K562 (cell line): ENCODE results near the gene BANK1. TPM values are rescaled to one million over a fixed set of nuclear protein-coding genes. Genes with fewer than 3 reads are reported as not detected.

Experiments used
- ATAC-seq: fragments of 200-7000 bp; cut with Tn5 transposase; 3 replicates; pipeline ENCODE4 v1.9.1; 2020; ENCODE audit warnings: moderate library complexity
- Bru-seq: library from RNA; stranded (reverse); fragments of 400-500 nt; gene quantifications from one replicate; lab custom pipeline; 2021; lab: Mats Ljungman, UMichigan
- BruChase-seq, 2 experiments: library from RNA; stranded (reverse); fragments of 400-500 nt; gene quantifications; one replicate each; lab custom pipeline; 2021; lab: Mats Ljungman, UMichigan
- BruUV-seq: library from RNA; stranded (reverse); fragments of 400-500 nt; replicated peaks from 2 replicates; lab custom pipeline; 2021; lab: Mats Ljungman, UMichigan
- CTCF ChIA-PET: fragments of 300-600 bp; formaldehyde crosslinking; extraction: SDS; loops from one replicate; lab custom pipeline; 2021; ENCODE audit warnings: low intra/inter-chr PET ratio; lab: Yijun Ruan, JAX
- POLR2A ChIA-PET: fragments of 300-600, 350-650 bp; sonication (Branson Sonifier 250); formaldehyde crosslinking; extraction: SDS; loops from one replicate; lab custom pipeline; 2021; ENCODE audit warnings: antibody characterized with exemption, inconsistent platforms; lab: Yijun Ruan, JAX
- DNase-seq, 4 experiments: peaks; one replicate each; pipeline versions ENCODE4 v3.0.0 to v3.0.0-alpha.2; 2011 to 2018; ENCODE audit warnings: low spot score in 3 of 4, mixed read lengths in 3 of 4; ENCODE audit errors: extremely low read depth in 1 of 4
- FAIRE-seq: peaks from 2 replicates; lab custom pipeline; 2011; peaks lifted over from hg19 to GRCh38; lab: Jason Lieb, UNC
- H2AFZ ChIP-seq: 2 replicates; pipeline ENCODE4 v1.6.0; 2011; ENCODE audit warnings: low read depth, low read length, control low read depth, inconsistent platforms
- H3K27ac ChIP-seq: fragments of 200-600 bp; 3 replicates; pipeline ENCODE4 v1.8.0; 2011; ENCODE audit warnings: low read depth, mild to moderate bottlenecking, control low read depth, inconsistent platforms, low read length, moderate library complexity, mixed read lengths; ENCODE audit errors: extremely low read depth
- H3K27me3 ChIP-seq, 2 experiments: fragments of 300-600 bp in 1 of 2; 2 replicates in 1 of 2; 3 replicates in 1 of 2; pipeline versions ENCODE4 v1.6.0 to v1.8.0; 2011; ENCODE audit warnings: inconsistent platforms in 2 of 2, low read length in 2 of 2, mild to moderate bottlenecking in 1 of 2, mixed read lengths in 1 of 2, moderate library complexity in 1 of 2; ENCODE audit not compliant: control insufficient read depth in 2 of 2, insufficient read depth in 2 of 2
- H3K36me3 ChIP-seq: fragments of 300-600 bp; 3 replicates; pipeline ENCODE4 v1.8.0; 2011; ENCODE audit warnings: mild to moderate bottlenecking, low read length, inconsistent platforms; ENCODE audit not compliant: control insufficient read depth, insufficient read depth
- H3K4me1 ChIP-seq, 2 experiments: fragments of 200-600 bp in 1 of 2; replicated peaks in 1 of 2; 2 replicates in 1 of 2; 3 replicates in 1 of 2; pipeline versions ENCODE4 v1.5.1 to v1.8.0; 2011; ENCODE audit warnings: inconsistent platforms in 2 of 2, low read length in 2 of 2, mild to moderate bottlenecking in 1 of 2, mixed read lengths in 1 of 2, moderate library complexity in 1 of 2; ENCODE audit not compliant: control insufficient read depth in 2 of 2, insufficient read depth in 2 of 2
- H3K4me2 ChIP-seq: 2 replicates; pipeline ENCODE4 v1.6.1; 2011; ENCODE audit warnings: low read length, control low read depth, inconsistent platforms, mixed read lengths; ENCODE audit not compliant: insufficient read depth
- H3K4me3 ChIP-seq: fragments of 200-600 bp; sonication (generic), shearing (Covaris generic); 2 replicates; pipeline ENCODE4 v1.5.1; 2016; ENCODE audit warnings: control low read depth, inconsistent platforms
- H3K79me2 ChIP-seq: fragments of 200-600 bp; 3 replicates; pipeline ENCODE4 v1.8.0; 2011; ENCODE audit warnings: low read length, inconsistent platforms; ENCODE audit not compliant: control insufficient read depth, insufficient read depth
- H3K9ac ChIP-seq, 2 experiments: 2 replicates each; pipeline versions ENCODE4 v1.6.0 to v1.6.1; 2011; ENCODE audit warnings: low read depth in 2 of 2, low read length in 2 of 2, control low read depth in 1 of 2, inconsistent platforms in 1 of 2, mild to moderate bottlenecking in 1 of 2, mixed read lengths in 1 of 2; ENCODE audit not compliant: insufficient read depth in 1 of 2
- H3K9me1 ChIP-seq: one replicate; pipeline ENCODE4 v1.6.0; 2011; ENCODE audit warnings: inconsistent platforms, mild to moderate bottlenecking, low read length, moderate library complexity; ENCODE audit not compliant: control insufficient read depth, insufficient read depth
- H3K9me3 ChIP-seq: replicated peaks from 2 replicates; pipeline ENCODE4 v1.5.1; 2011; ENCODE audit warnings: low read depth, low read length, inconsistent platforms; ENCODE audit not compliant: control insufficient read depth, insufficient read depth
- H4K20me1 ChIP-seq: replicated peaks from 2 replicates; pipeline ENCODE4 v1.6.1; 2011; ENCODE audit warnings: low read length, inconsistent platforms, mixed read lengths; ENCODE audit not compliant: control insufficient read depth, insufficient read depth
- MAZ ChIP-seq, 2 experiments: fragments of 450-650 bp in 1 of 2; sonication (generic) in 1 of 2; formaldehyde crosslinking; IDR thresholded peaks in 1 of 2; conservative IDR thresholded peaks in 1 of 2; 2 replicates each; pipeline versions ENCODE4 v1.4.0 to v1.5.0; 2020; ENCODE audit warnings: mild to moderate bottlenecking in 1 of 2, missing genetic modification reagents in 1 of 2
- ZNF699 ChIP-seq: fragments of 250-450 bp; sonication (Bioruptor Pico); IDR thresholded peaks from 2 replicates; pipeline ENCODE4 v1.8.0; 2021; ENCODE audit warnings: mild to moderate bottlenecking, moderate library complexity; ENCODE audit not compliant: insufficient replicate concordance
- ZNF75A ChIP-seq: fragments of 450-650 bp; formaldehyde crosslinking; IDR thresholded peaks from 2 replicates; pipeline ENCODE4 v1.4.0; 2020; ENCODE audit warnings: mild to moderate bottlenecking
- WGBS: fragments of 100-300 bp; shearing (Covaris generic); methylation state at CpG from one replicate; pipeline ENCODE4 v1.1.6; 2016; ENCODE audit warnings: low coverage, mixed read lengths; ENCODE audit not compliant: insufficient coverage; ENCODE audit errors: missing lambda C conversion rate; 5-methylcytosine and 5-hydroxymethylcytosine counted together
- in situ Hi-C: fragments of 300-500 bp; cut with MboI; formaldehyde crosslinking; loops from 4 replicates; pipeline ENCODE4 v1.15.0; 2018; ENCODE audit warnings: inconsistent platforms, mixed read lengths
- intact Hi-C: fragments of 100-400 bp; cut with micrococcal nuclease; formaldehyde crosslinking; loops from 2 replicates; pipeline ENCODE4 v1.14.2; 2022
- long read RNA-seq, 3 experiments: library from polyadenylated mRNA in 2 of 3; library from RNA in 1 of 3; unstranded in 2 of 3; stranded (forward) in 1 of 3; transcript quantifications; one replicate each; pipeline ENCODE4 v2.0.0, GENCODE V29; 2019 to 2022
- polyA minus RNA-seq, 3 experiments: library from RNA; depleted of rRNA, polyadenylated mRNA; stranded (reverse); fragments of >200 nt; gene quantifications; 2 replicates each; pipeline ENCODE4 v1.2.3, GENCODE V29; 2011
- polyA plus RNA-seq, 8 experiments: library from polyadenylated mRNA; depleted of rRNA in 4 of 8; stranded (reverse) in 5 of 8; unstranded in 3 of 8; fragments of >200 nt; fragmentation: Nextera tagmentation in 2 of 8; fragmentation: Illumina TruSeq in 1 of 8; extraction: Ambion mirVana in 2 of 8; extraction: Trizol in 1 of 8; gene quantifications; 2 replicates each; pipeline versions ENCODE4 v1.2.1 to v1.2.3, GENCODE V29; 2011 to 2014; ENCODE audit warnings: inconsistent platforms in 1 of 8, missing spikeins in 1 of 8
- total RNA-seq, 7 experiments: library from RNA; depleted of rRNA in 6 of 7; stranded (reverse); fragments of >200 nt in 6 of 7; fragmentation: Illumina TruSeq in 2 of 7; extraction: Trizol in 2 of 7; gene quantifications; 2 replicates each; pipeline versions ENCODE4 v1.2.1 to v1.2.3, GENCODE V29; 2011 to 2021; ENCODE audit warnings: low replicate concordance in 1 of 7

The BANK1 gene
- not detected in 2 replicates for total RNA-seq (2011; cell fraction: chromatin; rRNA removed; ENCODE audit: low replicate concordance)
- not detected in 2 replicates for total RNA-seq (2011; cell fraction: nucleolus; rRNA removed)
- not detected in 2 replicates for total RNA-seq (2011; cell fraction: nucleoplasm; rRNA removed)
- not detected in 2 replicates for total RNA-seq (2014; rRNA removed)
- total RNA-seq (2014; rRNA removed; fragmentation: Illumina TruSeq; extraction: Trizol), result not detected in 2 replicates
- not detected in 2 replicates for total RNA-seq (2015; rRNA removed; fragmentation: Illumina TruSeq; extraction: Trizol)
- total RNA-seq (2021), result 0.04 TPM in 1 of 2 replicates, not detected in the other
- not detected in 2 replicates for polyA plus RNA-seq (2011; rRNA removed)
- polyA plus RNA-seq (2011; cell fraction: cytosol; rRNA removed), result not detected in 2 replicates
- polyA plus RNA-seq (2011; cell fraction: nucleus; rRNA removed), result not detected in 2 replicates
- polyA plus RNA-seq (2012), result not detected in 2 replicates
- not detected in 2 replicates for polyA plus RNA-seq (2014; fragmentation: Illumina TruSeq; extraction: Trizol)
- polyA plus RNA-seq (2014; fragmentation: Nextera tagmentation; extraction: Ambion mirVana), result not detected
- not detected in 2 replicates for polyA plus RNA-seq (2014; rRNA removed)
- polyA minus RNA-seq (2011; rRNA and poly(A)+ RNA removed), result not detected in 2 replicates
- polyA minus RNA-seq (2011; cell fraction: cytosol; rRNA and poly(A)+ RNA removed), result not detected in 2 replicates
- polyA minus RNA-seq (2011; cell fraction: nucleus; rRNA and poly(A)+ RNA removed), result not detected in 2 replicates
- Bru-seq, nascent RNA, result percentile 4 among the genes with signal in this experiment
- BruChase-seq, experiment 1, labeled RNA remaining after a 2-hour chase, result percentile 5 among the genes with signal in this experiment
- BruChase-seq, experiment 2, labeled RNA remaining after a 6-hour chase, result percentile 8 among the genes with signal in this experiment
- long read RNA-seq, experiment 1, result 0 reads
- long read RNA-seq, experiment 2, result 0 reads
- long read RNA-seq, experiment 3, result 0 reads

DNA sequence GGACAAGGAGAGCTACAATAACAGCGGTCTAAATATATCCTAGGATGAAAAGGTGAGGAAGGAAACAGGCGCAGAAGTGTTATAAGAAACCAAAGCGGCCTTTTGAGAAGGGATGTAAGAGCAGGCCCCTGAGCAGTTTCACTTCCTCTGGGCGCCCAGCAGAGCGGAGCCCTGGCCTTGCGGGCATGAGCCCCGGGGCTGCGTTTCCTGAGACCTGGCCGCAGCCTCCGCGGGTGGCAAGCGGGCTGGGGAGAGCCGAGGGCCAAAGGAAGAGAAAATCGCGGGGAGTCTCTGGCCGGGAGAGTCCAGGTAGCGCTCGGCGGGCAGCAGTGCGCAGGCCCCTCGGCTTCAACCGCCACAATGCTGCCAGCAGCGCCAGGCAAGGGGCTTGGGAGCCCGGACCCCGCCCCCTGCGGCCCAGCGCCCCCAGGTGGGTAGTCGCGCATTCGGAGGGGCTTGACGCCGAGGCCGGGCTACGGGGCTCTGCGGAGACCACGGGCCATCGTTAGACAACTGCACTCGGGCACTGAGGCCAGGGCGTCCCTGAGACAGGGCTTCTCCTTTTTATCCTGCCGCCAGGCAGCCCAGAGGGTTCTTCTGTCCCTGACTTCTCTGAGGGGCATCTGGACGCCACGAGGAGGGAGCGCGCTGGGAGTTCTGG, at the start of gene BANK1:
BANK1 (plus strand) TSS at position 210 of the 661 bp plus-strand sequence; CDS start at position 361, 151 bp downstream.
- ATAC-seq, result peak; percentile 23; the same call in 2 of the 3 replicates

More for the DNA sequence above, at the start of gene BANK1:
- CTCF ChIA-PET, result no interaction called here
- TF ChIP-seq ZNF75A (CRISPR knock-in tag) (no peak), MAZ (CRISPR knock-in tag; conservative IDR thresholded peaks at IDR 0.05 in 1 of 2, IDR thresholded peaks at IDR 0.05 in 1 of 2) (peak in 1 of 2 experiments; percentile 37; a peak in 1 of 4 replicates), ZNF699 (no peak)
- WGBS, result under 1% methylated on average over 26 of the region's 44 CpGs
- POLR2A ChIA-PET, result no interaction called here
- H3K27ac ChIP-seq, result no peak within 1 kb of the TSS
- no peaks in the 10 kb centered on the region for H4K20me1 ChIP-seq
- H3K9me1 ChIP-seq, result no peaks in the 10 kb centered on the region
- H3K9me3 ChIP-seq, result no peaks in the 10 kb centered on the region
- no TSS peak for BruUV-seq
- no peak for DNase-seq
- H3K9ac ChIP-seq, result no peak within 1 kb of the TSS; a peak in 1 of 4 replicates
- peaks cover 0 to 5% of the 10 kb centered on the region in 2 experiments; a peak in 2 of 5 replicates for H3K4me1 ChIP-seq
- no peak within 1 kb of the TSS for H2AFZ ChIP-seq
- no peaks in the 10 kb centered on the region for H3K79me2 ChIP-seq
- no peaks in the 10 kb centered on the region for H3K27me3 ChIP-seq
- no peaks in the 10 kb centered on the region for H3K36me3 ChIP-seq
- intact Hi-C loops, result no loop called here
- in situ Hi-C loops, result no loop called here
- no peak for FAIRE-seq
- no peak within 1 kb of the TSS; the same call in 1 of the 2 replicates for H3K4me2 ChIP-seq
- H3K4me3 ChIP-seq, result peak within 1 kb of the TSS; percentile 4; the same call in 1 of the 2 replicates
